HG03175 (cell line): ENCODE measurements around the gene OPCML.

Experiments used
- ATAC-seq: cut with Tn5 transposase; IDR thresholded peaks from one replicate; pipeline ENCODE4 v1.9.1; 2021; ENCODE audit warnings: mild to moderate bottlenecking, moderate library complexity; ENCODE audit not compliant: unreplicated experiment

Gene OPCML

DNA sequence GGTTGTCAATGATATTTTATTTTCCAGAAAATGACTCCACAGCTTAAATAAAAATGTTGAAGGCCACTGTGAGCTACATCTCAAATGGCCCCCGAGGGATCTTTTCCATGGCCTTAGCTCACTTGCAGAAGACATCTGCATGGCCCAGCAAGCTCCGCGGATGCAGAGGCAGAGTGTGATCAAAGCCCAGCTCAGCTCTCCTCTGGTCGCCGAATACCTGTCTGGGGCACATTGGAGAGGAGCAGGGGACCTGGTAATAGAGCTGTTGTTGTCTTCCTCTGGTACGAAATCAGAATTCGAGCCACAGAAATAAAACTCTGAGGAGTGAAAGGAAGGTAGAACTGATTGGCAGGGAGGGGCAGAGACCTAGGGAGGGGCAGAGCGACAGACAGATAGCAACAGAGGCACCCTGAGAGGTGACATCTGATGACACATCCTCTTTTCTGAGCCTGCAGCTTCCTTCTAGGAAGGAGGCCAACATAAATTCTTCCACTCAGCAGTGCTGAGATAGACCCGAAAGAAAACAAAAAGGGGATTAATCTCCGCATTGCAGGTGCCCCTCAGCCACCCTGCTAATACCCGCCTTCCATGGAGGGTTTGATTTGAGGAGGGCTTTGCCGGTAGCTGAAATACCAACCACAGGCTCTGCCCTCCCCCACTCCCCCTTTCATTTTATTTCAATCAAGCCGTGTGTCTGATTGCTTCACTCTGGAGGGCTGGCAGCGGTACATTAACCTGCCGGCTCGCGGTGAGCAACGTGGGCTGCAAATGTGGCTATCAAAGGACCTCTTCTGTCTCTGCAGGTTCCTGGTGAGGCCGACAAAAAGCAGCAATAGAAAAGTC, 759.4 kb downstream of the OPCML start:
- ATAC-seq = no peak

- no peak for ATAC-seq
These were observed 760.6 kb downstream of the OPCML start for GRCh38 chr11:132771746-132772145.

- no peak for ATAC-seq
These were observed 761.3 kb downstream of the OPCML start for GRCh38 chr11:132770829-132771530.

DNA sequence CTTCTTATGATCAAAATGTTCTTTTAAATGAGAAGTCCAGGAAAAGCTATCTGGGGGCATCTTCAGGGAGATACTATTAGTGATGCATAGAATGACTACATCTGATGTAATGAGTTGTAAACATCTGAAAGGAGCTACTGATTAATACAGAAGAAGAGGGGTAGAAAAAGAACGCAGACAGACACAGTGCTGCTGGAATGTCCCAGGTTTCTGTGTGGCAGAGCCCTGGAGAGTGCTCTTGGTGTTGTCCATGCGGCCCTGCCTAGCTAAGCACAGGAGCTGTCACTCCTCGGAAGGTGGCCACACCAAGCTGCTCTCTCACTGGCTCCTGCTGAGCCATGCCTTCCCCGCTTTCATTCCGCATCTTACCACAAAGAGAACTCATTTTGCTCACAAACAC, 768.8 kb downstream of the OPCML start:
- ATAC-seq = no peak

GRCh38 chr11:132755934-132756333, 776.4 kb downstream of the OPCML start:
- ATAC-seq = no peak

GRCh38 chr11:132751516-132752250, 780.6 kb downstream of the OPCML start:
- ATAC-seq = no peak

GRCh38 chr11:132746305-132746704, 786.0 kb downstream of the OPCML start:
- ATAC-seq = no peak

GRCh38 chr11:132745306-132745705, 787.0 kb downstream of the OPCML start:
- ATAC-seq = no peak

- no peak for ATAC-seq
These were observed 787.5 kb downstream of the OPCML start for GRCh38 chr11:132744771-132745170.

DNA sequence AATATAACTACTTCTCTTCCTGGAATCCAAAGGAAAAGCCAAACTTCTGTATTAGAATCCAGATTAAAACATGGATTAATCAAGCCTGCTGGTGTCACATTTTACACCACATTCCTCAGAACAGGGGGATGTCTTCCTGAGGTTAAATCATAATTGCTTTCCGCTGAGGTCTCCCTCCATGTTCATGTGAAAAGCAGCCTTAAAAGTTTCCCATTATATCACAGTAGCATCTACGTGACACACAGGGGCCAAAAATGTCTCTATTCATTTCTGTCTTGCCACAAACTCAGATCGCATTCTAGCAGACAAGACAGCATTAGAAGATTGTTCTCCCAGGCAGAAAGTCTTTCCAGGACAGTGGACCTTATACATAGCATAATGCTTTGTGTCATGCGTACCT, 788.7 kb downstream of the OPCML start:
- no peak for ATAC-seq

DNA sequence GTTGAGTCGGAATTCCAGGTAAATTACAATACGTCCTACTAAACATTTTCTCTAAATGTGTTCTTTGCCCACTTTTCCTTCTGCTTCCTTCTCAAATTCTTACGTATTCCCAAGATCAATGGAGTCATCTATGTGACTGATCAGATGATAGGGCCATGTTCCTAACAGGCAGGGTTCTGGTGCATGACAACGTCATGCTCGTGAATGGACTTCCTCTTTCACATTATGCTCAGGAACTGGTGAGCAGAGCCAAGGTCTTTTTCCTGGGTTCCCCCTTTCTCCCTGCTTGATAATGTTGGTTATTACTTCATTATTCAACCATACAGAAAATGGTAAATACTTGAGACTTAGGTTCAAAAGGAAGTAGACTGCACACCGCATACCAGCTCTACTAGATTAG, 789.4 kb downstream of the OPCML start:
- ATAC-seq = no peak

- ATAC-seq = no peak
These were observed 798.1 kb downstream of the OPCML start for GRCh38 chr11:132734217-132734616.

DNA sequence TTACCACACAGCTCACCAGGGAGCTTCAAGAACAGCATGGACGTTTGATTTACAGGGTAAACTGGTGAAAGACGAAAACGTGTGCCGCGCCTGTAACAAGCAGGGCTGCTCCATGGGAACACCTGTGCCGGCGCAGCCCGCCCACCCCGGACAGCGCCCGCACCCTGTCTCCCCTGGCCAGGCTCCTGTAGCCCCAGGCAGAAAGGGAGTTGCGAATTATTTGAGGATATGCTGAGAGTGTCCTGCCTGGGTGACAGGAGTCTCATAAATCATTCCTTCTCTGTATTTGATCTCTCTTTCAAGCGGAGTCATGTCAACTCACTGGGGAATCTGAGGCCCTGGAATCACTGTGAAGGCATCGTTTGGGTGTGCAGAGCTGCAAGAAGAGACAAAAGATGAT, 804.3 kb downstream of the OPCML start:
- ATAC-seq = no peak

DNA sequence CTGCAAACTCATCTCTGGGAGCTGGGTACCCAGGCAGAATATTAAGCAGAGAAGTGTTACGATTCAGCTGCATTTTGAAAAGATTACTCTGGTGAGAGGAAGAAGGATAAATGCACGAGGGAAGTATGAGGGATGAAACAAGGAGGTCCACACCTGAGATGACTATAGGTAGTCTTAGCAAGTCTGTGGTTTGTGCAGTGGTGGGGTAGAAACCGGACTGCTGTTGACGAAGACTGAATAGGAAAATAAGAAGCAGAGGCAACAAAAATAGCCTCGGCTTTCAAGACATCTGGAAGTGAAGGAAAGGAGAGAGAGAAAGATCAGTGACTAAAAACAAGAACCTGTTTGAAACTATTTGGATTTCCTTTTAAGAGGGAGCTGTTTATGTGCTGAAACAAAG, 810.8 kb downstream of the OPCML start:
- ATAC-seq = no peak

GRCh38 chr11:132719684-132720083, 812.6 kb downstream of the OPCML start:
- ATAC-seq = no peak

DNA sequence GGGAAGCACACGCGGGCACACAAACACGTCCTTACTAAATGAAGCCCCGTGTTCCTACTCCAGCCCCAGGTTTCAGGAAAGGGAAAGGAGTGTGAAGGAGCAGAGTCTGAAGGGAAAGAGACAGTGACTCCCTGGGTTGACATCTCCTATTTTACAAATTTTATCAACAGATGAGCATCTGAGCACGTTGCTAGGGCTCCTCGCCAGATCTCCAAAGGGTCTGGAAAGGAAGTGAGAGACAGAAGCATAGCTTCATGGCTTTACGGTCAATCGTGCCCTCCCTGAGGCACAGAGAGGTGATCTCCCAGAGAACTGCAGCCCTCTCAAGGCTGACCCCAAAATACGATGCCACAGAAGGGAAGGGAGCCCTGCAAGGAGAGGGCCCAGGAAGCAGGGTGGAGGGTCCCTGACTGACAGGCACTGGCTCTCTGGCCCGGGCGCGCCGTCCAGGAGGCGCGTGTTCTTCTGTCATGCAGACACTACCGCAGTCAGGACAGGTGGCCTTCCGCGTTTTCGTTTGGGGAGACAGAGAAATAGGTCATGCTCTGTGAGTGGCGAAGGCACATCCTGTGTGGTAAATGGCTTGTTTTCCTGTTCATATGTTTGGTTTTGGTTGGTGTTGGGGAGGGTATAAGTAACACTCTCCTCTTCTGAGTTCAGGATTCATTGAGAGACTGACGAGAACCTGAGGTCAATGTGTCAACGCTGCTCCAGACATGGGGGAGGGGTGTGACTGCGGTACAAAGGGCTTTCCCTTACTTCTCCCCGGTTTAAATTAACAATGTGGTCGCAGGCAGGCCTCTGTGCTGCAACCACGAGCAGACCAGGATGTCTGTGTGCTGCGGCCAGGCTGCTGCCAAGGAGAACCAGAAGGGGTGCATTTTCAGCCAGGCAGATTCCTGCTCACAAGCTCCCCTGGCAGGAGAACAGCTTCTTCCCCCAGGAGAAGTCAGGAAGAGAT, 813.3 kb downstream of the OPCML start:
- ATAC-seq = no peak

DNA sequence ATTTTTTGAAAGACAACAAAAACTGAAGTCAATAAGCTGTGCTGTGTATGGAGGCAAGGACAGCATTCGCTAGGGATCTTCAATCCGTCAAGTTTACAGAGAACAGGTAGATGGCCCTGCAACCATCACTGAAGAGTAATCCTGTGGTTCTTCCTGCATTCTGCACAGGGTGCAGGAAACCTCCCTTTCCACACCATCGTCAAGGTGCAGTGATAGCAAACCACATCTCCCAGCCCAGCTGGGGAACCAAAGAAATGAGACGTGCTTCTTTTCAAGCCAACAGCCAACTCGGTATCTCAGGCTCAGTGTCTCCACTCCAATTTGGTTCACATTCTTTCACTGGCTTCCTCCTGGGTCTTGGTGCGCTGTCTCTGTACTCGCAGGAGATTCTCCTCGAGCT, 814.5 kb downstream of the OPCML start:
- ATAC-seq = no peak

GRCh38 chr11:132716037-132716436, 816.3 kb downstream of the OPCML start:
- ATAC-seq = no peak

- no peak for ATAC-seq
These were observed 817.4 kb downstream of the OPCML start for GRCh38 chr11:132714859-132715440.

DNA sequence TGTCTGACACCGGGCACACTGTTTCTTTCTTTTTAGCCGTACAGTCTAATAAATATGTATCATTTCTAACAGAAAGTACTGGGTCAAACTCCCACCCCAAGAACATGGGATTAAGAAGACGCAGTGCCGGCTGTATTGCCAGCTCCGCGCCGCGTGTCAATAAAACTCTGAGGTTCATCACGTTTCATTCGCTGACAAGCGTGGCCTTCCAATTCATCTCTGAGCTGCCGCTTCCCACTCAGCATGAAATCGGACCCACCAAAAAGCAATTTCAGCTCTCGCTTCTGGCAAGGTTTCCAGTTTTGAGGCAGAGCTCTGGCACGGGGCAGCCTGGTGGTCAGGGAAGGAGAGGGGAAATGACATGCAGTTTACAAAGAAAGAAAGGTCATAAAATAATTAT, 819.8 kb downstream of the OPCML start:
- ATAC-seq = no peak
